HG03469 (cell line): ENCODE measurements around the gene MECR.
"Not testable (repeated sequence)": the region's sequence is repeated elsewhere in the genome, so short reads cannot be mapped to it uniquely, and the experiment has no call there.

ENCODE experiments used
- ATAC-seq: cut with Tn5 transposase; IDR thresholded peaks from one replicate; pipeline ENCODE4 v1.9.1; 2021; ENCODE audit warnings: mild to moderate bottlenecking, moderate library complexity, moderate number of reproducible peaks; ENCODE audit not compliant: unreplicated experiment

Gene MECR

GRCh38 chr1:29237129-29237821 lies 6.5 kb upstream of the MECR start:
- ATAC-seq = no peak

- no peak for ATAC-seq
These were observed 6.0 kb upstream of the MECR start for GRCh38 chr1:29236712-29237128.

GRCh38 chr1:29235955-29236711 lies 5.4 kb upstream of the MECR start, which contains the start of gene PTPRU:
Gene PTPRU (plus strand): TSS chr1:29236522. CDS start chr1:29236645, 123 bp downstream.
- ATAC-seq = peak; percentile 46

- not testable (repeated sequence) for ATAC-seq
These were observed 4.1 kb upstream of the MECR start for GRCh38 chr1:29234881-29235280.

- ATAC-seq = no peak
These were observed 3.7 kb upstream of the MECR start for GRCh38 chr1:29234471-29234870.

GRCh38 chr1:29233693-29234092 lies 3.0 kb upstream of the MECR start:
- ATAC-seq = no peak

GRCh38 chr1:29232387-29232786 lies 1.7 kb upstream of the MECR start:
- no peak for ATAC-seq

GRCh38 chr1:29230204-29230552 lies 556 bp downstream of the MECR start:
- no peak for ATAC-seq

GRCh38 chr1:29227511-29227910 lies 3.2 kb downstream of the MECR start:
- ATAC-seq = no peak

GRCh38 chr1:29225361-29225760 lies 5.4 kb downstream of the MECR start:
- no peak for ATAC-seq

- no peak for ATAC-seq
These were observed 6.3 kb downstream of the MECR start for GRCh38 chr1:29224356-29224837.

- ATAC-seq = no peak
These were observed 7.2 kb downstream of the MECR start for GRCh38 chr1:29223521-29223920.

- ATAC-seq = no peak
These were observed 8.0 kb downstream of the MECR start for GRCh38 chr1:29222686-29223085.

GRCh38 chr1:29222260-29222659 lies 8.5 kb downstream of the MECR start:
- not testable (repeated sequence) for ATAC-seq

GRCh38 chr1:29221296-29221695 lies 9.4 kb downstream of the MECR start:
- ATAC-seq = no peak

GRCh38 chr1:29218223-29218622 lies 12.5 kb downstream of the MECR start:
- ATAC-seq = no peak

GRCh38 chr1:29217633-29218032 lies 13.1 kb downstream of the MECR start:
- no peak for ATAC-seq

- no peak for ATAC-seq
These were observed 17.7 kb downstream of the MECR start for GRCh38 chr1:29213055-29213454.

- no peak for ATAC-seq
These were observed 19.4 kb downstream of the MECR start for GRCh38 chr1:29211086-29212030.

GRCh38 chr1:29210278-29211085 lies 20.3 kb downstream of the MECR start:
- no peak for ATAC-seq
